ENCODE results near the gene ASZ1.
"Not testable (repeated sequence)": the region's sequence is repeated elsewhere in the genome, so short reads cannot be mapped to it uniquely, and the experiment has no call there.

Gene ASZ1

DNA sequence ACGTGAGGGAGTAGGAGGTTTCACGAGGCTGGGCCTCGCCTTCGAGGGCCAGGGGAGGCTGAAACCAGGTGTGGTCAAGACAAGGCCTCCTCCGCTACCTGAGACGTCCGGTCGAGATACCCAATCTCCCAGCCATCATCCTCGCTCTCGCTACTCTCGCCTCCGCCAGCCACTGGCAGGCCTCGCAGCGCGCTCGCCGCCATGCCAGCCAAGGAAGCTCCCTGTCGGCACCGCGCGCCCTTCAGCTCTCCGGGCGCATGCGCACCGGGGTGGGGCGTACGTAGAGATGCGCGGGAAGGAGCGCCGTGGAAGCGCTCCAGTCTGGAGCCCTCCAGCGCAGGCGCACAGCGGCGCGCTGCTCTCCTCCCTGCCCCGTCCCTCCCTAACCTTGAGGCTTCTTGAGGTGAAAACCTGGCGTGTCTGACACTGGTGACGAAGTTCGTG is at the start of gene ASZ1:
Gene ASZ1 (minus strand): TSS at position 236 of the 444 bp plus-strand sequence. CDS start 33 bp downstream, at position 203.
- no peak for DNase-seq (ENCODE audit: low read depth in 2 of 2, low spot score in 1 of 2)

- no peak for DNase-seq (ENCODE audit: low read depth in 2 of 2, low spot score in 1 of 2)
Observed at GRCh38 chr7:117476557-117477215, 49.4 kb upstream of the ASZ1 start.

DNA sequence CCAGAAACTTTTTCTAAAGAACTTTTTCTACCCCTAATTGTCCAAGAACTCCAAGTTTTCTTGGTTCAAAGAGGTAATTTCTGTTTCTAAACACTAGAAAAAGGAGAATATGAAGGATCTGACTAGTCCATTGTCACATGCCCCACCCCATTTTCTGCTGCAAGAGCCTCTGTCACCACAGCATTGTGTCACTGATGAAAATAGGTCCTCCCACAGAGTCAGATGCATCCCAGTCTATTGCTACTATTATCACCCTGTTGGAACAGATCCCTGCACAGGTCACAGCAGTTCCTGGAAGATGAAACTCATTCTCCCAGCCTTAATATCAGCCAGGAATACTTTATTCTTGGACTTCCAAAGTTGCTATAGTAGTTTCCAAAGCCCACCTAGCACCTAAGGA is 45.0 kb upstream of the ASZ1 start:
- no peak for DNase-seq (ENCODE audit: low read depth in 2 of 2, low spot score in 1 of 2)

GRCh38 chr7:117470777-117471176 is 43.5 kb upstream of the ASZ1 start:
- DNase-seq (ENCODE audit: low read depth in 2 of 2, low spot score in 1 of 2) = no peak

- DNase-seq (ENCODE audit: low read depth in 2 of 2, low spot score in 1 of 2) = no peak
Observed at GRCh38 chr7:117468174-117468573, 40.9 kb upstream of the ASZ1 start.

- not testable (repeated sequence) for DNase-seq (ENCODE audit: low read depth in 2 of 2, low spot score in 1 of 2)
Observed at GRCh38 chr7:117460815-117461214, 33.5 kb upstream of the ASZ1 start.

GRCh38 chr7:117459735-117460134 is 32.4 kb upstream of the ASZ1 start:
- DNase-seq (ENCODE audit: low read depth in 2 of 2, low spot score in 1 of 2) = no peak

- no peak for DNase-seq (ENCODE audit: low read depth in 2 of 2, low spot score in 1 of 2)
Observed at GRCh38 chr7:117458977-117459583, 31.8 kb upstream of the ASZ1 start.

GRCh38 chr7:117448655-117449054 is 21.4 kb upstream of the ASZ1 start:
- DNase-seq (ENCODE audit: low read depth in 2 of 2, low spot score in 1 of 2) = no peak

DNA sequence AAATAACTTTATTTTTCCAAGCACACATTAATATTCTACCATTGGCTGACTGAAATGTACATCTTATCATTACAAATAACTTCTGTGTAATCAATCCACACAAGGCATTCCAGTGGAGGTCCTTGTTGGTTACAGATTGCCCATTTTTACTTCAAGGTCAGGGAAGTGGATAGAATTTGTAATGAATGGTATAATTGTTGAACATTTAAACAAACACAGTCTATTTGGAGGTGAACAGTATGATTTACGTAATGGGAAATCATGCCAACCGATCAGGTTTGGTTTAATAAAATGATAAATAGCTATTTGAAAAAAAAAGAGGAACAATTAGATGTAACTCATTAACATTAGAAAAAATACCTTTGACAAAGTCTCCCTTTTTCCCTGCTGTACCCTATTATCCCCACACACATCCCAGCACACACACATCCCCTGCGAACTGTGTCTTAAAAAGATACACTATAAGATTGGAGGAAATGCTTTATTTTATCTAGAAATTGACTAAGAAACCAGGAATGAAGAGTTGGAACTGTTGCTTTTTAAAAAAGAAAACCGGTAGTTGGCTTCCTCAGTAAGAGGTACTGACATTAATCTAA is 19.0 kb upstream of the ASZ1 start:
- no peak for DNase-seq (ENCODE audit: low read depth in 2 of 2, low spot score in 1 of 2)

- DNase-seq (ENCODE audit: low read depth in 2 of 2, low spot score in 1 of 2) = no peak
Observed at GRCh38 chr7:117445206-117445605, 17.9 kb upstream of the ASZ1 start.

GRCh38 chr7:117444646-117445045 is 17.4 kb upstream of the ASZ1 start:
- DNase-seq (ENCODE audit: low read depth in 2 of 2, low spot score in 1 of 2) = no peak

GRCh38 chr7:117435475-117436043 is 8.3 kb upstream of the ASZ1 start:
- no peak for DNase-seq (ENCODE audit: low read depth in 2 of 2, low spot score in 1 of 2)

GRCh38 chr7:117424090-117424829 is 3.0 kb downstream of the ASZ1 start:
- no peak for DNase-seq (ENCODE audit: low read depth in 2 of 2, low spot score in 1 of 2)

- not testable (repeated sequence) for DNase-seq (ENCODE audit: low read depth in 2 of 2, low spot score in 1 of 2)
Observed at GRCh38 chr7:117414591-117414990, 12.7 kb downstream of the ASZ1 start.

- no peak for DNase-seq (ENCODE audit: low read depth in 2 of 2, low spot score in 1 of 2)
Observed at GRCh38 chr7:117412946-117413559, 14.2 kb downstream of the ASZ1 start.

- DNase-seq (ENCODE audit: low read depth in 2 of 2, low spot score in 1 of 2) = no peak
Observed at GRCh38 chr7:117412390-117412789, 14.9 kb downstream of the ASZ1 start.

DNA sequence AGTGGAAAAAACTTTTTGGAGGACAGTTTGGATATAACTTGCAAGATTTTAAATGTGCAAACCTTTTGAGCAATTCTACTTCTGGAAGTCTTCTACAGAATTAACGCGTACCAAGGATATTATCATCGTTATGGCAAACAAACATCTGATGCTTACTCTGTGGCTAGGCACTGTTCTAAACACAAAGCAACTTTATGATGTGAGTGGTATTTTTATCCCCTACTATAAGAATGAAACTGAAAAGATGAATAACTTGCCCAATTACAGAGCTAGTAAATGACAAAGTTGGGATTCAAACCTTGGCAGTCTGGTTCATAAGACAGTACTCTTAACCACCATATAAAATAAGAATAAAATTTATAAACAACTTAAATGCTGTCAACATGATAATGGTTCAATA is 15.8 kb downstream of the ASZ1 start:
- DNase-seq (ENCODE audit: low read depth in 2 of 2, low spot score in 1 of 2) = no peak

- no peak for DNase-seq (ENCODE audit: low read depth in 2 of 2, low spot score in 1 of 2)
Observed at GRCh38 chr7:117408831-117409230, 18.5 kb downstream of the ASZ1 start.

DNA sequence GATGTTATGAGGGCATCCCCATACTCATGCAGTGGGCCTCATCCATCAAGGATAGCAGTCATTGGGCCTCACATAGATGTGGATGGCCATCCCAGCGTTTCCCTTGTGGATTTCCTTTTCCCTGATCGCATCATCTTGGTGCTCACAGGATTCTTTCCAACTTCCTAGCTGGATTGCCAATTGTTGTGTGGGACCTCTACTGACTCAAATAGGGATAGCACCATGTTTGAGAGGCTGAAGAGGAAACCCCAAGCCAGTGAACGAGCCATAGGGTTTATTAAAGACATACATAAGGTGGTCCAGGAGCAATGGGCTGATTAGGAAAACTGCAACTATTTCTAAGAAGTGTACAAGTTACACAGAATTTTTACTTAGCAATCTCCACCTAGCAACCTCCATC is 21.8 kb downstream of the ASZ1 start:
- no peak for DNase-seq (ENCODE audit: low read depth in 2 of 2, low spot score in 1 of 2)

- no peak for DNase-seq (ENCODE audit: low read depth in 2 of 2, low spot score in 1 of 2)
Observed at GRCh38 chr7:117403737-117404136, 23.6 kb downstream of the ASZ1 start.
